ENCODE measurements around the gene SBK2. TPM values are rescaled to one million over a fixed set of nuclear protein-coding genes. Genes with fewer than 3 reads are reported as not detected.
A peak's percentile ranks its signal among the peaks of the same experiment; 100 is the strongest.

SBK2 gene
- total and polyA plus RNA-seq, 8 donors: 0.28 to 0.46 (median 0.43) TPM; not detected in 5

- H3K4me1 ChIP-seq: peaks cover 7 to 8% (median 7%) of the 10 kb centered on the region in 3 donors
- WGBS, 2 donors: 38 to 41% methylated on average over 23 to 35 of the region's 36 CpGs
- H3K9me3 ChIP-seq: no peaks in the 10 kb centered on the region
- peaks cover 0 to 4% (median 0%) of the 10 kb centered on the region in 4 donors for H3K27me3 ChIP-seq
- DNase-seq (peak in 2 of 6 donors; percentile 32 to 64), FAIRE-seq (no peak), ATAC-seq (no peak)
- no peak for TF ChIP-seq CTCF (IDR thresholded peaks at IDR 0.05)
- no peak overlapping the region for H3K4me3 ChIP-seq
- H3K36me3 ChIP-seq: no peaks in the 10 kb centered on the region
- intact Hi-C loops (cut with DNase I): no loop called here
- no peak overlapping the region for H3K27ac ChIP-seq
These were observed 47.8 kb downstream of the SBK2 start for GRCh38 chr19:55488986-55489710.

- WGBS, 2 donors: 15% methylated on average over 9 to 19 of the region's 21 CpGs
- peak within 1 kb of the TSS in 2 of 4 donors; percentile 28 to 47 for H3K27ac ChIP-seq
- DNase-seq: peak in 1 of 6 donors; percentile 40
These were observed 48.8 kb downstream of the SBK2 start, which contains the start of gene SSC5D for GRCh38 chr19:55487924-55488687. TSS of gene SSC5D (plus strand) at chr19:55488436. CDS start at chr19:55488590, 154 bp downstream.

GRCh38 chr19:55486971-55487923 lies 49.7 kb downstream of the SBK2 start:
- WGBS, 2 donors: 38 to 43% methylated on average over 27 of the region's 27 CpGs
- no peak for FAIRE-seq

More at GRCh38 chr19:55487924-55488687, 48.8 kb downstream of the SBK2 start, which contains the start of gene SSC5D:
- Histone ChIP-seq H3K9me3 (no peaks in the 10 kb centered on the region), H3K4me1 (peaks cover 8 to 9% (median 9%) of the 10 kb centered on the region in 3 donors), H3K4me3 (no peak within 1 kb of the TSS), H3K36me3 (no peaks in the 10 kb centered on the region), H3K27me3 (peaks cover 0 to 4% (median 0%) of the 10 kb centered on the region in 4 donors)
- FAIRE-seq: no peak
- no peak for ATAC-seq
- no peak for TF ChIP-seq CTCF (IDR thresholded peaks at IDR 0.05)
- intact Hi-C loops (cut with DNase I): no loop called here

More at GRCh38 chr19:55486971-55487923, 49.7 kb downstream of the SBK2 start:
- intact Hi-C loops (cut with DNase I): no loop called here
- peaks cover 0 to 6% (median 0%) of the 10 kb centered on the region in 3 donors for H3K36me3 ChIP-seq
- no peak overlapping the region for H3K4me3 ChIP-seq
- H3K9me3 ChIP-seq: no peaks in the 10 kb centered on the region
- peaks cover 8 to 9% (median 9%) of the 10 kb centered on the region in 3 donors for H3K4me1 ChIP-seq
- no peak for TF ChIP-seq CTCF (IDR thresholded peaks at IDR 0.05)
- ATAC-seq (peak in 3 of 4 donors; percentile 25 to 63 (median 39)), DNase-seq (peak in 2 of 6 donors; percentile 52 to 69)
- H3K27me3 ChIP-seq: peaks cover 0 to 4% (median 0%) of the 10 kb centered on the region in 4 donors
- peak overlapping the region in 2 of 4 donors; percentile 28 to 47 for H3K27ac ChIP-seq
